Measurements from ENCODE around the gene DDX49.
"Not testable (repeated sequence)": the region's sequence is repeated elsewhere in the genome, so short reads cannot be mapped to it uniquely, and the experiment has no call there.

Gene DDX49

GRCh38 chr19:18898607-18899408 lies 20.7 kb upstream of the DDX49 start:
- TF ChIP-seq, protein P1, sequence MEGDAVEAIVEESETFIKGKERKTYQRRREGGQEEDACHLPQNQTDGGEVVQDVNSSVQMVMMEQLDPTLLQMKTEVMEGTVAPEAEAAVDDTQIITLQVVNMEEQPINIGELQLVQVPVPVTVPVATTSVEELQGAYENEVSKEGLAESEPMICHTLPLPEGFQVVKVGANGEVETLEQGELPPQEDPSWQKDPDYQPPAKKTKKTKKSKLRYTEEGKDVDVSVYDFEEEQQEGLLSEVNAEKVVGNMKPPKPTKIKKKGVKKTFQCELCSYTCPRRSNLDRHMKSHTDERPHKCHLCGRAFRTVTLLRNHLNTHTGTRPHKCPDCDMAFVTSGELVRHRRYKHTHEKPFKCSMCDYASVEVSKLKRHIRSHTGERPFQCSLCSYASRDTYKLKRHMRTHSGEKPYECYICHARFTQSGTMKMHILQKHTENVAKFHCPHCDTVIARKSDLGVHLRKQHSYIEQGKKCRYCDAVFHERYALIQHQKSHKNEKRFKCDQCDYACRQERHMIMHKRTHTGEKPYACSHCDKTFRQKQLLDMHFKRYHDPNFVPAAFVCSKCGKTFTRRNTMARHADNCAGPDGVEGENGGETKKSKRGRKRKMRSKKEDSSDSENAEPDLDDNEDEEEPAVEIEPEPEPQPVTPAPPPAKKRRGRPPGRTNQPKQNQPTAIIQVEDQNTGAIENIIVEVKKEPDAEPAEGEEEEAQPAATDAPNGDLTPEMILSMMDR (IDR thresholded peaks at IDR 0.05; ENCODE audit: insufficient read depth, low read length, missing control alignments): no peak
- DNase-seq (ENCODE audit: low read depth, low spot score): no peak
- ChIA-PET POLR2A (no interaction called here), CTCF (no interaction called here)
- no peak overlapping the region for H3K4me3 ChIP-seq (ENCODE audit: low read depth, low read length)

DNA sequence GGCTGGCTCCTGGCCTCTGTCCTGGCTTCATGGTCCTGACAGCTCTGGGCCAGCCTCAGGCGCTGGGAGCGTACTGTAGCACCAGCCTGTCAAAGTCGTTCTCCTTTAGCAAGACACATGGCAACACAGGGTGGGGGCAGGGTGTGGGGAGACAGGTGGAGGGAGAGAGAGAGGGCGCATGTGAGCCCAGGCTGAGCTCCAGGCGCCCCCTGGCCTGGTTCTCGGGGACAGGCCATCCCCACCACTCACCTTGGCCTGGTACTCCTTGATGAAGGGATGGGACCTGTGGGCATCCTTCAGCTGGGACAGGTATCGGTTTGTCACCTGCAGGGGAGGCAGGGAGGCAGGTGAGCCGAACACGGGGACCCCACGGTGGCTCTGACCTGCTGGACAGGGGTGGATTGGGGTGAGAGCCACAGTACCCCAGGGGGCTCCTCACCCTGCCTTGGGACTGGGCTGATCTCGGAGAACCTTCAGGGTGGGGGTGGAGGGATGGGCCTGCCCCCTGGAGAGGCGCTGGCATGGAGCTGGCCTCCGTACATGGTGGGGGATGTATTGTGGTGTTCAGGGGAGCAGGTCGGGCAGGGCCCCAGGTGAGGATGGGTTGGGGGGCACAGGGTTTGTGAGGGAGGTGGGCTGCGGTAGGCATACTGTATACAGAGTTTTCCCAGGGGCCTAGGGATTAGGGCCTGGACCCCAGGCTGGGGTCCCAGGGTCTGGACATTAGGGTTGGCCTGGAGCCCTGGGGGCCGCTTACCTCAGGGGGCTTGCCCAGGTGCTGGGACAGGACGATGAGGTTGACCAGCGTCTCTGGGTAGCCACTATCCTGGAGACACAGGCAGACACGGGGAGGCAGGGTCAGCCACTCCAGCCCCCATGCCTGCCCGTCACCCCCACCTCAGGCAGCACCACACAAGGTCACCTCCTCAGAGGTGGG lies 19.6 kb upstream of the DDX49 start:
- TF ChIP-seq, protein P1 (IDR thresholded peaks at IDR 0.05; ENCODE audit: insufficient read depth, low read length, missing control alignments): no peak
- POLR2A ChIA-PET: no interaction called here
- H3K4me3 ChIP-seq (ENCODE audit: low read depth, low read length): no peak overlapping the region
- CTCF ChIA-PET: no interaction called here
- DNase-seq (ENCODE audit: low read depth, low spot score): no peak

DNA sequence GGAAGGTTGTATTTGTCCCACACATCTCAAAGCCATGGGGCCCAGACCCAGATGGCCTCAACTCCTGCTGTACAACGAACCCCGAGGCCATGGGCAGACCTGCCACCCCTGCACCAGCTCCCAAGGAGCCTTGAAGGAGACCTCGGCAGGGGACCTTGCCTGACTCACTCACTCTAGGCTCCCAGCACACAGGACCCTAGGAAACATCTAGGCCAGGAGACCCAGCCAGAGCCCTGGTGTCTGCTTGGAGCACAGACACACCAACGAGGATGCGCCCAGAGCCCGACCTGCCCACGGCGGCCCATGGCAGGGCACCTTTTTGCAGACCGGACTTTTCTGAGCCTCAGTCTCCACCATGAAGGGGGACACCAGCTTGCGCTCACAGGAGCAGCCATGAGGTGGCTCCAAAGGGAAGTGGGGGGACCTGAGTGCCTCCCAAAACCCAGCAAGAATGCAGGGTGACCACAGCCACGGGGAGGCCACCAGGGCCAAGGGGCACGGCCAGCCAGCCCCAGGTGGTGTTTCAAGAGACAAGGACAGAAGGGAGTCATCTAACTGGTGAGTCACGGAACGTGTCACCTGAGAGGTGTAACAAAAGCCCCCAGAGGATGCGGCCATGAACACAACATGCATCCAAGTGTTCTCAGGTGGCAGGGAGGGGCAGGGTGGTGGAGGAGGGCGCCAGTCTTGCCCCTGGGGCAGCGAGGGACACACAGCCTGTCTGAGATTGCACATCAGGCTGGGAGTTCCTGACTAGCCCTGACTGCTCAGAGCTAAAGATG lies 18.6 kb upstream of the DDX49 start:
- ChIA-PET CTCF (interaction anchor here (0.9 kb wide), 1 partner anchor 16 kb away, joined by 3 read pairs; no protein-coding TSS in a partner anchor), POLR2A (no interaction called here)
- no peak overlapping the region for H3K4me3 ChIP-seq (ENCODE audit: low read depth, low read length)
- DNase-seq (ENCODE audit: low read depth, low spot score): no peak
- TF ChIP-seq, protein P1 (IDR thresholded peaks at IDR 0.05; ENCODE audit: insufficient read depth, low read length, missing control alignments): no peak

GRCh38 chr19:18901491-18901890 lies 18.0 kb upstream of the DDX49 start:
- DNase-seq (ENCODE audit: low read depth, low spot score): no peak
- ChIA-PET CTCF (interaction anchor here (0.9 kb wide), 1 partner anchor 15 kb away, joined by 3 read pairs; no protein-coding TSS in a partner anchor), POLR2A (no interaction called here)
- TF ChIP-seq, protein P1 (IDR thresholded peaks at IDR 0.05; ENCODE audit: insufficient read depth, low read length, missing control alignments): no peak
- H3K4me3 ChIP-seq (ENCODE audit: low read depth, low read length): no peak overlapping the region

DNA sequence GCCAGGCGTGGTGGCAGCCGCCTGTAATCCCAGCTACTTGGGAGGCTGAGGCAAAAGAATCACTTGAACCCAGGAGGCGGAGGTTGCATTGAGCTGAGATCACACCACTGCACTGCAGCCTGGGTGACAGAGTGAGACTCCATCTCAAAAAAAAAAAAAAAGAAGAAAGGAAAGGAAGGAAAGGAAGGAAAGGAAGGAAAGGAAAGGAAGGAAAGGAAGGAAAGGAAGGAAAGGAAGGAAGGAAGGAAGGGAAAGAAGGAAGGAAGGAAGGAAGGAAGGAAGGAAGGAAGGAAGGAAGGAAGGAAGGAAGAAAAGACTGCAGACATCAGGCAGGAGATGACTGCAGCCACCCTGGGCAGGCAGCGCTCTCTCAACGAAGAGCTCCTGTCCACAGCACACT lies 17.0 kb upstream of the DDX49 start:
- CTCF ChIA-PET: interaction anchor here (1.3 kb wide), 1 partner anchor 433 kb away, joined by 3 read pairs; no protein-coding TSS in a partner anchor

DNA sequence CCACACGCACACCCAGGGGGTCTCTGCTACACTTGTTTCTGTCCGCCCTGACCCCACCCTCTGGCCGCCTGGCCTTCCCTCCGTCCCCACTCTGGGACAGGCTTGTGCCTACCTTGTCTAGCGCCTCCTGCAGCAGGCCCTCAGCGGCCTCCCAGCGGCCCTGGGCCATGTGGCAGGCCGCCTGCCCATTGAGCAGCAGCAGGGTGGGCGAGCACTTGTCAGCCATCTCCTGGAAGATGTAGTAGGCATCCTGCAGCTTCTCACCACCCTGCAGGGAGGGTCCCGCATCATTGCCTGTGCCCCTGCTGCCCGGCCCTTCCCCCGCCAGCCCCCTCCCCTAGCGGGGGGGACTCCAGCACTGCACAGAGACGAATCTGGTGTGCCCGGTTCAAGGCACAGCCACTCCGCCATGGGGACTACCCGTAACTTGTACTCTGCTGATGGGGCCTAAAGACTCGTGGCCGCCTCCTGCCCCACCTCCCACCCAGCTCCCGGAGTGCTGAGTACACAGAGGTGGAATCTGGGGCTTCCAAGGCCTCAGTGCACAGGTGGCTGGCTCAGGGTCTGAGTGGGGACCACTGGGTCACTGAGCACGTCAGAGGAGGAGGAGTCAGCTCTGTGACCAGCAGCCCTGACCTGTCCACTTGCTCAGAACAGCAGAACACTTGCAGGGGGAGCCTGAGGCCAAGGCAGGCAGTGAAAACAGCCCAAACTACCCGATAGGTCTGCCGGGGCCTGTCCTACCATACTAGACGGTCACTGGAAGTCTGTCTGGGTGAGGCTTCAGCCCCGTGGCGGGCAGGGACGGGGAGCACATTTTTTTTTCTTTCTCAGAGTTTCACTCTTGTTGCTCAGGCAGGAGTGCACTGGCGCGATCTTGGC lies 16.1 kb upstream of the DDX49 start:
- ChIA-PET POLR2A (no interaction called here), CTCF (interaction anchor here (1.3 kb wide), 1 partner anchor 434 kb away, joined by 3 read pairs; no protein-coding TSS in a partner anchor)
- H3K4me3 ChIP-seq (ENCODE audit: low read depth, low read length): no peak overlapping the region
- TF ChIP-seq, protein P1 (IDR thresholded peaks at IDR 0.05; ENCODE audit: insufficient read depth, low read length, missing control alignments): no peak
- DNase-seq (ENCODE audit: low read depth, low spot score): no peak

More for the DNA sequence above, 17.0 kb upstream of the DDX49 start:
- DNase-seq (ENCODE audit: low read depth, low spot score); POLR2A ChIA-PET; H3K4me3 ChIP-seq (ENCODE audit: low read depth, low read length): not testable (repeated sequence)
